Breast epithelium (tissue), 4 donors: Measurements from ENCODE around the gene WNT4. TPM values are rescaled to one million over a fixed set of nuclear protein-coding genes. Genes with fewer than 3 reads are reported as not detected.

Source experiments
- DNase-seq, 2 donors: peaks; one replicate each; pipeline ENCODE4 v3.0.0-alpha.2; 2019; ENCODE audit warnings: low spot score in 2 of 2
- H3K27ac ChIP-seq, 2 donors: fragments of 200-600 bp; sonication (generic) in 1 of 2; one replicate each; pipeline ENCODE4 v1.5.1; 2016 to 2019; ENCODE audit warnings: mild to moderate bottlenecking in 1 of 2
- H3K27me3 ChIP-seq, 2 donors: fragments of 200-600 bp; sonication (generic) in 1 of 2; one replicate each; pipeline versions ENCODE4 v1.5.1 to v1.6.0; 2017 to 2019; ENCODE audit warnings: control low read depth in 1 of 2, mild to moderate bottlenecking in 1 of 2
- H3K36me3 ChIP-seq: fragments of 200-600 bp; one replicate; pipeline ENCODE4 v1.5.1; 2019
- H3K4me1 ChIP-seq, 2 donors: fragments of 200-600 bp; sonication (generic); one replicate each; pipeline ENCODE4 v1.5.1; 2016 to 2019; ENCODE audit warnings: control low read depth in 1 of 2
- H3K4me3 ChIP-seq, 3 donors: fragments of 200-600 bp; sonication (generic); 1 replicate in 2 of 3; 2 replicates in 1 of 3; pipeline ENCODE4 v1.5.1; 2016 to 2019; ENCODE audit warnings: mild to moderate bottlenecking in 3 of 3, moderate library complexity in 2 of 3
- H3K9me3 ChIP-seq, 2 donors: fragments of 200-600 bp; sonication (generic) in 1 of 2; one replicate each; pipeline ENCODE4 v1.5.1; 2016 to 2019; ENCODE audit warnings: control low read depth in 1 of 2
- CTCF ChIP-seq, 3 donors: fragments of 450-650 bp; IDR thresholded peaks; one replicate each; pipeline ENCODE4 v1.5.1; 2016 to 2017; ENCODE audit warnings: antibody characterized with exemption in 3 of 3, mild to moderate bottlenecking in 3 of 3, moderate library complexity in 3 of 3
- POLR2A ChIP-seq: fragments of 450-650 bp; IDR thresholded peaks from one replicate; pipeline ENCODE4 v1.6.1; 2016; ENCODE audit warnings: antibody characterized with exemption, mild to moderate bottlenecking, moderate library complexity
- POLR2AphosphoS5 ChIP-seq, 3 donors: sonication (generic); formaldehyde crosslinking; IDR thresholded peaks; one replicate each; pipeline ENCODE4 v1.6.1; 2017; ENCODE audit warnings: antibody characterized with exemption in 3 of 3
- intact Hi-C: fragments of 100-400 bp; cut with DNase I; formaldehyde crosslinking; loops from one replicate; pipeline ENCODE4 v1.15.1; 2023; ENCODE audit warnings: low total_unique reads
- total RNA-seq, 3 donors: library from RNA; depleted of rRNA; stranded (reverse); fragments of >200 nt; gene quantifications; one replicate each; pipeline ENCODE4 v1.1.0, GENCODE V29; 2016

The WNT4 gene
- total RNA-seq, 3 donors from 2014 or later = 1.6 to 3.1 TPM; not detected in 1

DNA sequence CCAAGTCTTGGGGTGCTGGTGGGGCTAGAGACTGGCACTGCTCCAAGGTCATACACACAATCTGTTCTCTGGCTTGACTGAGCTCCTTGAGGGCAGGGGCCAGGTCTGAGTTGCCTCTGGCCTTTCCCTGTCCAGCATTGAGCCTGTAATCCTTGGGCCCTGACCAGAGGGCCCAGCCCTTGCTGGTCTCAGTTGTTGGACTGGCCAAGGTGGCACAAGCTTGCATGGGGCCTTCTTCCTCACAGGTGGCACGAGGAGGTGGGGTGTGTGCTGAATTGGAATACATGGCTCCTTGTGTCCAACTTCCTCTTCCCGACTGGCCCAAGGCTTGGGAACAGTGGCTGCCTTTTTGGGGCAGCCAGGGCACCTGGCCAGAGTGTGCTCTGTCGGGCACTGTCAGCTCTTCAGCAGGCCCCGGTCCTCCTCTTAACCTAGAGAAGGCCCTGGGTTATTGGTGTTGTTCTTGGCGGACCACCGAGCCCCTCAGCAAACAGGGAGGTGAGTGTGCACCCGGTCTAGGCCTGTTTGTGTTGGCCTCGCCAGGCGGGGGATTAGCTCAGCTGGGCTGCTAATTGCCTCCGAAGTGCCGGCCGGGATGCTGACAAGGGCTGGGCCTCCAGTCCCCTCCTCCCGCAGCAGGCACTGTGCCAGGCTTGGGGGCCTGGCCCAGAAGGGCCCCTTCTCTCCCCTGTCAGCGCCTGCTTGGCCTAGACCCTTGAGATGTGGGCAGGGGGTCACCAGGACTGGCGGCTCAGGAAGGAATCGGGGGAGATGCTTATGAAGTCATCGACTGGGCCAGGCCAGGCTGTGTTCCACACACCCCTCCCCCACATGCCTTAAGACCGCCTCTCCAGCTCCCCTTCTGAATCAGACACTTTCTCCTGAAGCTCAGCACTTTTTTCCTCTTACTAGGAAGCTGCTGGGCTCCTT is 28.5 kb downstream of the WNT4 start:
- H3K27ac ChIP-seq = peak overlapping the region; percentile 36 to 40
- H3K4me1 ChIP-seq = peaks cover 6 to 11% of the 10 kb centered on the region in 2 donors
- no peaks in the 10 kb centered on the region for H3K36me3 ChIP-seq
- DNase-seq = no peak
- TF ChIP-seq POLR2A (no peak), POLR2AphosphoS5 (IDR thresholded peaks at IDR 0.05) (no peak), CTCF (IDR thresholded peaks at IDR 0.05) (no peak)
- intact Hi-C loops = loop anchor here (10.0 kb wide), 1 partner anchor 310 kb away; no protein-coding TSS in a partner anchor
- no peaks in the 10 kb centered on the region for H3K27me3 ChIP-seq
- no peak overlapping the region for H3K4me3 ChIP-seq
- H3K9me3 ChIP-seq = no peaks in the 10 kb centered on the region

DNA sequence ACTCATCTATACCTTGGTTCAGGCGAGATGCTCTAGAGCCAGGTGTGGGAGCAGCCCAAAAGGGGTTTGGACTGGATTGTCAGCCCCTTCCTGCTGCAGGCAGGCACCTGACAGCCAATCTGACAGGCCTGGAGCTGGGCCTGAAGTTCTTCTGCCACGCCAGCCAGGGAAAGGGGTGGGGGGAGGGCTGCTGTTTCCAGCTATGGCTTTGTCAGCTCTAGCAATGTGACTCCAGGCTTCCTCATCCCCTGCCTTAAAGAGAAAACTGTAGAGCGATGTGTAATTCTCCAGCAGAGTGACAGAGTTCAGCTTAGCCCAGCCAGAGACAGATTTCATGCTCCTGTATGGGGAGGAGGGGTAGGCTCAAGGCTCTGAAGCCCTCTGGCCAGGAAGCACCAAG is 30.3 kb downstream of the WNT4 start:
- Histone ChIP-seq H3K27me3 (no peaks in the 10 kb centered on the region), H3K36me3 (no peaks in the 10 kb centered on the region), H3K27ac (no peak overlapping the region), H3K9me3 (no peaks in the 10 kb centered on the region), H3K4me3 (no peak overlapping the region), H3K4me1 (peaks cover 11 to 14% of the 10 kb centered on the region in 2 donors)
- TF ChIP-seq POLR2AphosphoS5 (IDR thresholded peaks at IDR 0.05) = no peak
- no peak for TF ChIP-seq POLR2A
- no peak for TF ChIP-seq CTCF (IDR thresholded peaks at IDR 0.05)
- DNase-seq = no peak
- intact Hi-C loops = loop anchor here (10.0 kb wide), 1 partner anchor 312 kb away; no protein-coding TSS in a partner anchor

- no peak for DNase-seq
- Histone ChIP-seq H3K27ac (no peak overlapping the region), H3K4me3 (no peak overlapping the region), H3K27me3 (no peaks in the 10 kb centered on the region), H3K4me1 (peaks cover 5 to 11% of the 10 kb centered on the region in 2 donors), H3K36me3 (no peaks in the 10 kb centered on the region), H3K9me3 (no peaks in the 10 kb centered on the region)
- intact Hi-C loops = loop anchor here (10.0 kb wide), 1 partner anchor 313 kb away; no protein-coding TSS in a partner anchor
- TF ChIP-seq POLR2A (no peak), CTCF (IDR thresholded peaks at IDR 0.05) (no peak), POLR2AphosphoS5 (IDR thresholded peaks at IDR 0.05) (no peak)
Observed at GRCh38 chr1:22111620-22112019, 31.3 kb downstream of the WNT4 start.

DNA sequence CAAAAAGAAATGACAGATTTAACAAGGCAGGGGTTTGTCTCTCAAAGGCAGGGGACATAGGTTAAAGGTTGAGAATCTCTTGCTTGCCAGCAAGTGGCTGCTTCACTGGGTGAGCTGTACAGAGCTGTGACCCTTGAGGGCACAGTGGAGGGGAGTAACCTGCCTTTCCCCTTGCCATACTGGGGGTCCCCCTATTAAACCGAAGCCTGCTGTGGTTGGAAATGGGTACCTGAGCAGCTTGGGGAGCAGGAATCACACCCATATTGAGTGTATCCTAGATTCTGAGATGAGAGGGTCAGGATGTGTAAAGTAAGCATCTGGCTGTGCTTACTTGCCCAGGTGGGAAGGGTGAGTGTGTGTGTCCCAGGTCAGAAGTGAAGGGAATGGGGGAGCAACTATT is 31.8 kb downstream of the WNT4 start:
- peaks cover 5 to 11% of the 10 kb centered on the region in 2 donors for H3K4me1 ChIP-seq
- no peak overlapping the region for H3K4me3 ChIP-seq
- intact Hi-C loops = loop anchor here (10.0 kb wide), 1 partner anchor 314 kb away; no protein-coding TSS in a partner anchor
- H3K36me3 ChIP-seq = no peaks in the 10 kb centered on the region
- TF ChIP-seq POLR2A (no peak), CTCF (IDR thresholded peaks at IDR 0.05) (no peak), POLR2AphosphoS5 (IDR thresholded peaks at IDR 0.05) (no peak)
- H3K9me3 ChIP-seq = no peaks in the 10 kb centered on the region
- no peak for DNase-seq
- H3K27me3 ChIP-seq = no peaks in the 10 kb centered on the region
- no peak overlapping the region for H3K27ac ChIP-seq

DNA sequence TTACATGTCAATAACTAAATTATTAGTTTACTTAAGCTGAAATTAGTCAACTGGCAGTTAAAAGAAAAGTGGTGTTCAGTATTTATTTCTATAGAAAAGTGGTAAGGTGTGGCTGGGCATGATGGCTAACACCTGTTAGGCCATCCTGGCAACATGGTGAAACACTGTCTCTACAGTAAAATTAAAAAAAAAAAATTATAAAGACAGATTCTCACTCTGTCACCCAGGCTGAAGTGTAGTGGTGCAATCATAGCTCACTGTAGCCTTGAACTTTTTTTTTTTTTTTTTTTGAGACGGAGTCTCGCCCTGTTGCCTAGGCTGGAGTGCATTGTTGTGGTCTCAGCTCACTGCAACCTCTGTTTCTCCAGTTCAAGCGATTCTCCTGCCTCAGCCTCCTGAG is 32.9 kb downstream of the WNT4 start:
- H3K9me3 ChIP-seq = no peaks in the 10 kb centered on the region
- intact Hi-C loops = loop anchor here (10.0 kb wide), 1 partner anchor 315 kb away; no protein-coding TSS in a partner anchor
- H3K27me3 ChIP-seq = no peaks in the 10 kb centered on the region
- H3K4me1 ChIP-seq = peaks cover 5 to 11% of the 10 kb centered on the region in 2 donors
- H3K4me3 ChIP-seq = no peak overlapping the region
- no peaks in the 10 kb centered on the region for H3K36me3 ChIP-seq
- TF ChIP-seq POLR2A = no peak
- TF ChIP-seq CTCF (IDR thresholded peaks at IDR 0.05) = no peak
- no peak for TF ChIP-seq POLR2AphosphoS5 (IDR thresholded peaks at IDR 0.05)
- DNase-seq = peak in 1 of 2 donors; percentile 4
- no peak overlapping the region for H3K27ac ChIP-seq
